Hippocampal formation (tissue), 2 donors: ENCODE data around the gene COL27A1.
A peak's percentile ranks its signal among the peaks of the same experiment; 100 is the strongest.

Experiments
- DNase-seq, 2 donors: peaks; one replicate each; lab custom pipeline; 2025; lab: John Stamatoyannopoulos, UW

The COL27A1 gene

GRCh38 chr9:114271556-114272510, 116.5 kb downstream of the COL27A1 start:
- DNase-seq: peak in 1 of 2 donors; percentile 48

GRCh38 chr9:114272739-114273431, 117.5 kb downstream of the COL27A1 start:
- DNase-seq: no peak

DNA sequence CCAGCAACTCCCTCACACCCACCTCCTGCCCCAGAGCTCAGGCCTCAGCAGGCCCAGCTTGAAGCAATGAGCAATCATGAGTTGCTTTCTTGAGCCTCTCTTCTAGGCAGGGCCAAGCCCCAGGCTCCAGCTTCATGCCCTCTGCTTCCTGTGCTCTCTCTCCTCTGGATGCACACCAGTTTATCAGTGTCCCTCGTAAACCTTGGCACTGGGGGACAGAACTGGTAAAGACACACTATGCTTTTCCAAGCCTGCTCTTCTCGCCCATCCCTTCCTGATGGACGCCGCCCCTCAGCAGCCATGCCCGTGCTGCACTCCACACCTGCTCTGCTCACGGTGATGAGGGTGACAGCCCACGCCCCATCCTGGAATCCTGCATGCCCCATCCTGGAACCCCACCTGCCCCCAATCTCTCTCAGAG, 118.1 kb downstream of the COL27A1 start:
- no peak for DNase-seq

GRCh38 chr9:114274217-114274616, 118.9 kb downstream of the COL27A1 start:
- DNase-seq: no peak

- no peak for DNase-seq
Observed at GRCh38 chr9:114275246-114276004, 120.1 kb downstream of the COL27A1 start.

DNA sequence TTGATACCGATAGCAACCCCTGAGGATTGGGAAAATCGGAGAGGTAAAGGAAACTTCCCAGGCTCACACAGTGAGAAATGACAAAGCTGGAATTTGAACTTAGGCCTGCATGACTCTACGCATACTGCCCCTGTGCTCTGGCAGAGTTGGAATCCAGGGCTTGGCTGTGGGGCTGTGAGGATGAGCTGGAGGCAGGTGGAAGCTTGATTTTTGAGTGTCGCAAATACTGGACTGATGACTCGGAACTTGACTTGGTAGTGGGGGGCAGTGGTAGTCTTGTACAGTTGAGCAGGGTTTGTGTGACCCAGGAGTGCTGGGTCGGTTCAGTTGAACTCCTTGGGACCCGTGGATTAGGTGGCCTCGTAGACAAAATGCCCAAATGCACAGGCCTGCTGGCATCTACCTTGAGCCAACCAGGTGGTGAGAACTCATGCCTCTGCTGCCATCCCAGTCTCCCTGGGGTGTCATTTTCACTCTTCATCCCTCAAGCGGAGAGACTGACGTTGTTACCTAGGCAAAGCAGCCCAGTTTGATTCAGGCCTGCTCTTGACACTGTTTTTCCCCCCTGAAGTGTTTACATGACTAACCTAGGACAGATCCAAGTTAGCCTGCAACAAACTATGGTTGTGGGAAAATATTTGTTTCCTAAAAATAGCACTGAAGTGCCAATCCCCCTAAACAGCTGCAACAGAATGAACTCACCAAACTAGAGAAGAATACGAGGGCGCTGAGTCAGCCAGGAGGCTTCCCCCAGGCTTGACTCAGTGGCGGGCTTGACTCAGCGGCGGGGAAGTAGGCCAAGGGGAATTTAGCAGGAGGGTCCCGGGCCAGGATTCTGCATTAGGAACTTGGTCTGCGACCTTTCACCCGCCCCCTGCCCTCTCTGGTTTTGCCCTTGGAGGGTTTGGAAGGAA, 121.8 kb downstream of the COL27A1 start:
- DNase-seq: no peak

DNA sequence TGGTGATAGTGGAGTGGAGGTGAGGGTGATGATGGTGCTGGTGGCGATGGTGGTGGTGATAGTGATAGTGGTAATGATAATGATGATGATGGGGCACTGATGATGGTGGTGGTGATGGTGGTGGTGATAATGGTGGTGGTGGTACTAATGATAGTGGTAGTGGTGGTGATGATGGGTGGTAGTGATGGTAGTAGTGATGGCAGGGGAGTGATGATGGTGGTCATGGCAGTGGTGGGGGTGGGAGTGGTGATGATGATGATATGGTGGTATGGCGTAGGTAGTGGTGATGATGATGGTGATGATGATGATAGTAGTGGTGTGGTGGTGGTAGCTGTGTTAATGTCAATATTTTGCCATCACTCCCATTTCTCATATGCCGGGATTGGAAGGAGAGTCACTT, 123.0 kb downstream of the COL27A1 start:
- DNase-seq: no peak

GRCh38 chr9:114278881-114279570, 123.7 kb downstream of the COL27A1 start:
- DNase-seq: no peak

DNA sequence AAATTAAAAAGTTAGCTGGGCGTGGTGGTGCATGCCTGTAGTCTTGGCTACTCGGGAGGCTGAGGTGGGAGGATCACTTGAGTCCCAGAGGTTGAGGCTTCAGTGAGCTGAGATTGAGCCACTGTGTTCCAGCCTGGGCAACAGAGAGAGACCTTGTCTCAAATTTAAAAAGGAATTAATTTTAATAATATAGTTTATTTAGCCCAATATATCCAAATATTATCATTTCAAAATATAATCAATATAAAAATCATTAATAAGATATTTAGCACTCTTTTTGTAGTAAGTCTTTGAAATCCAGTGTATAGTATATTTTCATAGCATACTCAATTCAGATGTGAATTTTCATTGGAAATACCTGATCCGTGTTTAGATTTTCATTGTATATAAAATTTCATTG, 124.4 kb downstream of the COL27A1 start:
- DNase-seq: no peak

GRCh38 chr9:114280636-114281472, 125.5 kb downstream of the COL27A1 start:
- no peak for DNase-seq

DNA sequence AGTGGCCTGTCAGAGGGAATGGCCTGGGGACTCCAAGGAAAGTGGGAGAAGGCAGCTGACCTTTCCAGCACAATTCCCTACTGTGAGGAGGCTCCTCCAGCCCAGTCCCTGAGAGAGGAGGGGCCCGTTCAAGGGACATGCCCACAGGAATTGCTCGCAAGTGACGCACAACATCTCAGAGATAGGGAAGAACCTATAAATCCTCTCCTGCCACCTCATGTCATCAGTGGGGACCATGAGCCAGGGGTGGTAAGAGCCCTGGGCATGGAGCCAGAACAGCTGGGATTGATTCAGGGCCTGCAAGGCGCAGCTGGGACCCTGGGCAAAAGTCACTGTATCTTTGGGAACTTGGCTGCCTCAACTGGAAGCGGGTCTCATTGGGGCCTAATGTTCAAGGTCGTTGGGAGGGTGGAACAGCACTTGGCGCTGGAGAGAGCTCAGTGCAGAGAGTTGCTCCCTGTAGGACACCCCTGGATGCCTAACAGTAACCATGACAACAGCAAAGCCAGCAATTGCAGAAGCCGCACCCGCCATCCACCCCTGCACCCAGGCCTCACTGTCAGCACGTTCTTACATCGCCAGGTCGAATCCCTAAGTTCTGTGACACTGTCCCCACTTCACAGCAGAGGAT, 126.3 kb downstream of the COL27A1 start:
- no peak for DNase-seq

DNA sequence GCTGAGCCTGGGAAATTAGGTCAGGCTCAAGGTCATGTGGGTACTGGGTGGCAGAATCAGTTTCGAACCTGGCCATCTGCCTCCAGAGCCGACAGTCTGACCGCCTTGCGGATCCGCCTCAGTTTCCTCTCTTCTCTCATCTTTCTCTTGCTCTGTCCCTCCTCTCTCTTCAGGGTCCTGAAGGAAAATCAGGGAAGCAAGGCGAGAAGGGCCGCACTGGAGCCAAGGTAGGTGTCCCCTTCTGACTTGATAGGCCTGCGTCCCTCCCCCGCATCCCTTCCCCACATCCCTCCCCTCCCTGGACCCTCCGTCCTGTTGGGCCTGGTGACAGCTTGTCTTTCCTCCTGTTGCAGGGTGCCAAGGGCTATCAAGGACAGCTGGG, 126.8 kb downstream of the COL27A1 start:
- DNase-seq: no peak

- DNase-seq: no peak
Observed at GRCh38 chr9:114282507-114282906, 127.2 kb downstream of the COL27A1 start.

DNA sequence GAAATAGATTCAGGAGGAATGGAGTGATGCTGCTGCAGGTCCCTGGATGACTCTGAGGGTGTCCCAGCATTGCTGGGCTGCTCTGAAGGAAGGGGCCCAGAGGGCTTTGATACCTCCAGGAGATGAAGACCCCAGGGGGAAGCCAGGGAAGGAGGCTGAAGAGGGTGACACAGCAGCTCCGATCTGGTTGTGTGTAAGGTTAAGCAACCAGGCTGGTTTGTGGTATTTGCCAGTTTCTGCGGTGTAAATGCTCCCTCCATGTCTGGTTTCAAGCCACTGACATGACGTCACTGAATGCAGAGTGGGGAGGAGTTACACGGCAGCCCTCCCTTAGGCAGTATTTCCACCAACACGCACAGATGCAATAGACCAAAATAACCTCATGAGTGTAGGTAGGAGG, 127.6 kb downstream of the COL27A1 start:
- no peak for DNase-seq

GRCh38 chr9:114283551-114284111, 128.3 kb downstream of the COL27A1 start:
- no peak for DNase-seq

- no peak for DNase-seq
Observed at GRCh38 chr9:114284316-114285060, 129.2 kb downstream of the COL27A1 start.

- no peak for DNase-seq
Observed at GRCh38 chr9:114285166-114285867, 130.0 kb downstream of the COL27A1 start.
